HepG2 (cell line): ENCODE measurements around the gene ZNF493. TPM values are rescaled to one million over a fixed set of nuclear protein-coding genes. Genes with fewer than 3 reads are reported as not detected.

ENCODE experiments used
- CBX1 ChIP-seq: IDR thresholded peaks from one replicate; pipeline ENCODE4 v1.6.1; 2016; ENCODE audit warnings: antibody characterized with exemption, low read depth
- CEBPZ ChIP-seq: IDR thresholded peaks from 2 replicates; pipeline ENCODE4 v1.6.1; 2012; ENCODE audit warnings: low read length, improper control_type of control experiment
- ETV6 ChIP-seq: sonication (generic); formaldehyde crosslinking; conservative IDR thresholded peaks from 2 replicates; pipeline ENCODE4 v1.4.0; 2020; ENCODE audit warnings: missing genetic modification reagents
- NCOA5 ChIP-seq: sonication (generic); formaldehyde crosslinking; IDR thresholded peaks from 2 replicates; pipeline ENCODE4 v1.4.0; 2020; ENCODE audit warnings: missing genetic modification reagents
- SNRNP70 ChIP-seq: fragments of 200-400 bp; formaldehyde crosslinking; IDR thresholded peaks from 2 replicates; pipeline ENCODE4 v1.6.1; 2017; ENCODE audit warnings: mild to moderate bottlenecking, low read depth, low read length, moderate library complexity
- STAG1 ChIP-seq: sonication (generic); formaldehyde crosslinking; IDR thresholded peaks from 2 replicates; pipeline ENCODE4 v1.4.0; 2020; ENCODE audit warnings: missing genetic modification reagents
- WIZ ChIP-seq: sonication (generic); formaldehyde crosslinking; IDR thresholded peaks from 2 replicates; pipeline ENCODE4 v1.5.1; 2020; ENCODE audit warnings: mild to moderate bottlenecking, missing genetic modification reagents
- ZBTB40 ChIP-seq, 2 experiments: fragments of 450-650 bp in 1 of 2; sonication (generic) in 1 of 2; formaldehyde crosslinking in 1 of 2; IDR thresholded peaks; 2 replicates each; pipeline versions ENCODE4 v1.6.1 to v1.8.0; 2016 to 2022; ENCODE audit warnings: antibody characterized with exemption in 1 of 2, mild to moderate bottlenecking in 1 of 2, missing genetic modification reagents in 1 of 2
- ZNF558 ChIP-seq: sonication (generic); formaldehyde crosslinking; IDR thresholded peaks from 2 replicates; pipeline ENCODE4 v1.9.0; 2022; ENCODE audit warnings: mild to moderate bottlenecking, missing genetic modification reagents, borderline replicate concordance
- ZNF687 ChIP-seq: sonication (generic); formaldehyde crosslinking; IDR thresholded peaks from 2 replicates; pipeline ENCODE4 v1.5.1; 2020; ENCODE audit warnings: mild to moderate bottlenecking, missing genetic modification reagents, moderate library complexity
- ZNF746 ChIP-seq: sonication (generic); formaldehyde crosslinking; IDR thresholded peaks from 2 replicates; pipeline ENCODE4 v1.8.0; 2022; ENCODE audit warnings: mild to moderate bottlenecking, missing genetic modification reagents
- polyA plus RNA-seq, 8 experiments: library from polyadenylated mRNA; depleted of rRNA in 3 of 8; stranded (reverse) in 7 of 8; unstranded in 1 of 8; fragments of >200 nt; fragmentation: Illumina TruSeq in 4 of 8; extraction: Trizol in 4 of 8; gene quantifications; 2 replicates each; pipeline versions ENCODE4 v1.2.1 to v1.2.3, GENCODE V29; 2011 to 2016; ENCODE audit warnings: low read depth in 4 of 8, missing spikeins in 1 of 8, mixed read lengths in 1 of 8; ENCODE audit not compliant: insufficient read depth in 1 of 8
- total RNA-seq, 5 experiments: library from RNA; depleted of rRNA; stranded (reverse); fragments of >200 nt; fragmentation: Illumina TruSeq; extraction: Trizol; gene quantifications; 2 replicates each; pipeline ENCODE4 v1.2.3, GENCODE V29; 2016; ENCODE audit warnings: low read depth in 1 of 5

ZNF493 gene
- total and polyA plus RNA-seq, 2 of the 13 experiments (the other 11 are each of a cell fraction or from before 2014, with no cell fraction given): 6.8 to 9.0 TPM

GRCh38 chr19:21396893-21397572, at the start of gene ZNF493 (continued):
- TF ChIP-seq ZNF746 (CRISPR knock-in tag) (no peak), ZNF687 (peak; percentile 66), STAG1 (CRISPR knock-in tag) (no peak), ZNF558 (CRISPR knock-in tag) (no peak), CBX1 (peak; percentile 68), ZBTB40 (IDR thresholded peaks at IDR 0.05) (no peak), ZBTB40 (CRISPR knock-in tag; IDR thresholded peaks at IDR 0.05) (0 out of 2 replicates have a peak, but pooled peaks have one; percentile 40), WIZ (CRISPR knock-in tag) (no peak), CEBPZ (no peak), SNRNP70 (no peak), NCOA5 (CRISPR knock-in tag) (no peak), ETV6 (CRISPR knock-in tag) (no peak)
